Right lobe of liver (tissue), 6 donors: ENCODE data around the gene RNF40. TPM values are rescaled to one million over a fixed set of nuclear protein-coding genes. Genes with fewer than 3 reads are reported as not detected.

Source experiments
- ATAC-seq, 4 donors: fragments of 200-7000 bp; cut with Tn5 transposase; one replicate each; pipeline ENCODE4 v1.9.1; 2020; ENCODE audit warnings: mild to moderate bottlenecking in 4 of 4, moderate library complexity in 4 of 4
- DNase-seq, 3 donors: peaks; one replicate each; pipeline ENCODE4 v3.0.0-alpha.2; 2020
- H3K27ac ChIP-seq, 3 donors: fragments of 200-600 bp; one replicate each; pipeline ENCODE4 v1.8.0; 2022
- H3K27me3 ChIP-seq, 2 donors: fragments of 200-600 bp; one replicate each; pipeline ENCODE4 v1.8.0; 2022
- H3K36me3 ChIP-seq, 4 donors: fragments of 200-600 bp; sonication (generic) in 1 of 4; one replicate each; pipeline versions ENCODE4 v1.5.1 to v1.8.0; 2017 to 2022; ENCODE audit warnings: control low read depth in 1 of 4
- H3K4me1 ChIP-seq, 4 donors: fragments of 200-600 bp; sonication (generic) in 1 of 4; one replicate each; pipeline versions ENCODE4 v1.5.1 to v1.8.0; 2017 to 2022; ENCODE audit warnings: control low read depth in 1 of 4
- H3K4me3 ChIP-seq, 3 donors: fragments of 200-600 bp; one replicate each; pipeline ENCODE4 v1.8.0; 2022
- H3K9me3 ChIP-seq, 4 donors: fragments of 200-600 bp; sonication (generic) in 1 of 4; one replicate each; pipeline versions ENCODE4 v1.5.1 to v1.8.0; 2017 to 2022; ENCODE audit warnings: control low read depth in 1 of 4
- POLR2A ChIP-seq: fragments of 450-650 bp; IDR thresholded peaks from one replicate; pipeline ENCODE4 v1.6.1; 2017; ENCODE audit warnings: antibody characterized with exemption, mild to moderate bottlenecking
- WGBS: methylation state at CpG from one replicate; pipeline ENCODE4 v1.1.6; 2018; ENCODE audit warnings: low coverage, low lambda C conversion rate; ENCODE audit not compliant: insufficient coverage; ENCODE audit errors: missing lambda C conversion rate; 5-methylcytosine and 5-hydroxymethylcytosine counted together
- intact Hi-C, 2 donors: fragments of 100-400 bp; cut with DNase I; formaldehyde crosslinking; loops; one replicate each; pipeline versions ENCODE4 v1.11.2 to v1.14.1; 2022
- total RNA-seq, 6 experiments: library from RNA; depleted of rRNA in 2 of 6; stranded (reverse); fragments of >200 nt in 2 of 6; fragmentation: NEBNext Ultra II Directional in 3 of 6; extraction: Animal tissue kit (Norgen Biotek cat#: 25700) in 3 of 6; gene quantifications; one replicate each; pipeline versions ENCODE4 v1.1.0 to v1.2.4, GENCODE V29; 2016 to 2023
- TF ChIP-seq, protein P1 (sequence below), 4 donors: fragments of 200-600 bp in 3 of 4; fragments of 450-650 bp in 1 of 4; IDR thresholded peaks; one replicate each; pipeline versions ENCODE4 v1.5.1 to v1.8.0; 2016 to 2022; ENCODE audit warnings: antibody characterized with exemption in 4 of 4, mild to moderate bottlenecking in 2 of 4
- donor health status: DM: no; HTN: yes; CAD: no.
- donor health status: DM: no; HTN: no; CAD: no.
- donor health status: DM: no; HTN: no; CAD: no.
- donor health status: DM: no; HTN: yes; CAD: no.
- donor health status: DM: no; HTN: yes; CAD: no.

The RNF40 gene
- total RNA-seq, 6 experiments from 2014 or later = 34.3 to 56.8 (median 46.7) TPM

DNA sequence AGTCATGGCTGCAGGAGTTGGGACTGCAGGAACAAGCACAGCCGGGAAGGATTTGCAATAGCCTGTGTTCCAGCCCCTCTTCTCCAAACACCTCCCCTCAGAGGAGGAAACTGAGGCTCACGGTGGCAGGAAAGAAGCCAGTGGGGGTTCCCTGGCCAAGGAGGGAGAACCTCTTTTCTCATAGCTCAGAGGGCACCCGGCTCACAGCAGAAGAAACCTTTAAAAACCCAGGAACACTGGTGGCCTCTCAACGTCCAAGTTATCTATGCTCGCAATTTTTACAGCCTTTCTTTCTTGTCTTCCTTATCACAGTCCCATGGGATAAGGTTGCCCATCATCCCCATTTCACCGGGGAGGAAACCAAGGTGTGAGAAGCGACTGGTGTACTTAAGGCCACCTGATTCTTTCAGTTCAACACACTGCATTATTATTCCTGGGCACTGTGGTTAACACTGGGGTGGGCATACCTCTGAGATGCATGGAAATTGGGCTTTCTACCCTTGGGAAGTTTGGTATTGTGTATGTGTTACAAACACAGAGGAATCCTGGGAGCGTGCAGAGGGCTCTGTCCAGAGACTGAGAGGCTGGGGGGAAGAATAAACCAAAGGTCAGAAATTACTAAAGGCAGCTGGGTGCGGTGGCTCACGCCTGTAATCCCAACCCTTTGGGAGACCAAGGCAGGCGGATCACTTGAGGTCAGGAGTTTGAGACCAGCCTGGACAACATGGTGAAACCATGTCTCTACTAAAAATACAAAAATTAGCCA, 25.7 kb downstream of the RNF40 start:
- Histone ChIP-seq H3K4me3 (peak overlapping the region; percentile 77 to 98 (median 91)), H3K27ac (peak overlapping the region; percentile 66 to 76 (median 73)), H3K27me3 (no peaks in the 10 kb centered on the region), H3K36me3 (peaks cover 0 to 8% (median 0%) of the 10 kb centered on the region in 4 donors), H3K4me1 (peaks cover 0 to 6% (median 0%) of the 10 kb centered on the region in 4 donors), H3K9me3 (no peaks in the 10 kb centered on the region)
- intact Hi-C loops = no loop called here
- ATAC-seq = peak in 1 of 4 donors; percentile 5
- TF ChIP-seq POLR2A = no peak
- TF ChIP-seq, protein P1, sequence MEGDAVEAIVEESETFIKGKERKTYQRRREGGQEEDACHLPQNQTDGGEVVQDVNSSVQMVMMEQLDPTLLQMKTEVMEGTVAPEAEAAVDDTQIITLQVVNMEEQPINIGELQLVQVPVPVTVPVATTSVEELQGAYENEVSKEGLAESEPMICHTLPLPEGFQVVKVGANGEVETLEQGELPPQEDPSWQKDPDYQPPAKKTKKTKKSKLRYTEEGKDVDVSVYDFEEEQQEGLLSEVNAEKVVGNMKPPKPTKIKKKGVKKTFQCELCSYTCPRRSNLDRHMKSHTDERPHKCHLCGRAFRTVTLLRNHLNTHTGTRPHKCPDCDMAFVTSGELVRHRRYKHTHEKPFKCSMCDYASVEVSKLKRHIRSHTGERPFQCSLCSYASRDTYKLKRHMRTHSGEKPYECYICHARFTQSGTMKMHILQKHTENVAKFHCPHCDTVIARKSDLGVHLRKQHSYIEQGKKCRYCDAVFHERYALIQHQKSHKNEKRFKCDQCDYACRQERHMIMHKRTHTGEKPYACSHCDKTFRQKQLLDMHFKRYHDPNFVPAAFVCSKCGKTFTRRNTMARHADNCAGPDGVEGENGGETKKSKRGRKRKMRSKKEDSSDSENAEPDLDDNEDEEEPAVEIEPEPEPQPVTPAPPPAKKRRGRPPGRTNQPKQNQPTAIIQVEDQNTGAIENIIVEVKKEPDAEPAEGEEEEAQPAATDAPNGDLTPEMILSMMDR (IDR thresholded peaks at IDR 0.05) = no peak
- no peak for DNase-seq
- 56% methylated on average over 10 of the region's 11 CpGs for whole genome bisulfite sequencing

DNA sequence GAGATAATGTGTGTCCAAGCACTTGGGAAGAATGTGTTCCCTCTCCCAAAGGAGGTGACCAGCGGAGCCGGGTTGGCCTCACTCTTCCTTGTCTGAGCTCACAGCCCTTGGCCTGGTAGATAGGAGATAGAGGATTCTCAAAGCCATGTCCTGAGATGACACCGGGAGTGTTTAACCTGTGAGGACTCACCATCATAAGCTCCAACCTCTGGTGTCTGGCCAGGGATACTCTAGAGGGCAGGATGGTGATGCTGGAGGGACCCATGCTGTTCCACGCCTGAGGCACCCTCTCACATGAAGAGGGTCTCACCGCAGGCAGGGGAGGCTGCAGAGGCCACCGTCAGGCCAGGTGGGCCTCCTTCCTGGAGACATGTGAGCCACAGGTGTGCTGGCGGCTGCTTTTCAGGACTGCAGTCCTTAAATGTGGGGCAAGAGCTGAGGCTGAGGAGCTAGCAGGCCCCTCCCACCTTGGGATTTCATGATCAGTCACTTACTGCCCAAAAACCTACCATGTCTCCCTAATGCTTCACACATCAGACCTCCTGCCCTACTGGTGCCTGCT, 31.5 kb downstream of the RNF40 start:
- no peaks in the 10 kb centered on the region for H3K27me3 ChIP-seq
- H3K27ac ChIP-seq = no peak overlapping the region
- no peak for DNase-seq
- WGBS = no CpG with 5 or more reads among the region's 7 CpGs
- no peak for TF ChIP-seq POLR2A
- TF ChIP-seq, protein P1 (IDR thresholded peaks at IDR 0.05) = no peak
- ATAC-seq = peak in 1 of 4 donors; percentile 26
- peaks cover 0 to 6% (median 0%) of the 10 kb centered on the region in 4 donors for H3K4me1 ChIP-seq
- H3K9me3 ChIP-seq = no peaks in the 10 kb centered on the region
- intact Hi-C loops = no loop called here
- no peak overlapping the region for H3K4me3 ChIP-seq
- no peaks in the 10 kb centered on the region for H3K36me3 ChIP-seq

DNA sequence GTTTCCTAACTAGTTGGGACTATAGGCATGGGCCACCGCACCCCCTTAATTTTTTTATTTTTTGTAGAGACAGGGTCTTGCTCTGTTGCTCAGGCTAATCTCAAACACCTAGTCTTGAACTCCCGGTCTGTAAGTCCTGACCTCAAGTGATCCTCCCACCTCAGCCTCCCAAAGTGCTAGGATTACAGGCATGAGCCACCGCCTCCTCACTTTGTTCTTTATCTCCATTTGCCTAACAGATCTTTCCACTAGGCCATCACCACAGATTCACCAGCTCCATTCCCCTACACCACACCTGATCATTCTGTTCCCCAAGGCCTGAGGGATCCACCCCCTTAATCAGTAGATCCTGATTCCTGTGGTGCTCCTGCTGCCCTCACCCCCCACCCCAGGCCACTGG, 32.5 kb downstream of the RNF40 start:
- ATAC-seq (no peak), DNase-seq (no peak)
- no peaks in the 10 kb centered on the region for H3K36me3 ChIP-seq
- no peaks in the 10 kb centered on the region for H3K27me3 ChIP-seq
- TF ChIP-seq, protein P1 (IDR thresholded peaks at IDR 0.05) = no peak
- TF ChIP-seq POLR2A = no peak
- H3K4me1 ChIP-seq = peaks cover 0 to 6% (median 0%) of the 10 kb centered on the region in 4 donors
- 88% methylated on average over 2 of the region's 3 CpGs for WGBS
- H3K27ac ChIP-seq = no peak overlapping the region
- no peak overlapping the region for H3K4me3 ChIP-seq
- intact Hi-C loops = no loop called here
- H3K9me3 ChIP-seq = no peaks in the 10 kb centered on the region

DNA sequence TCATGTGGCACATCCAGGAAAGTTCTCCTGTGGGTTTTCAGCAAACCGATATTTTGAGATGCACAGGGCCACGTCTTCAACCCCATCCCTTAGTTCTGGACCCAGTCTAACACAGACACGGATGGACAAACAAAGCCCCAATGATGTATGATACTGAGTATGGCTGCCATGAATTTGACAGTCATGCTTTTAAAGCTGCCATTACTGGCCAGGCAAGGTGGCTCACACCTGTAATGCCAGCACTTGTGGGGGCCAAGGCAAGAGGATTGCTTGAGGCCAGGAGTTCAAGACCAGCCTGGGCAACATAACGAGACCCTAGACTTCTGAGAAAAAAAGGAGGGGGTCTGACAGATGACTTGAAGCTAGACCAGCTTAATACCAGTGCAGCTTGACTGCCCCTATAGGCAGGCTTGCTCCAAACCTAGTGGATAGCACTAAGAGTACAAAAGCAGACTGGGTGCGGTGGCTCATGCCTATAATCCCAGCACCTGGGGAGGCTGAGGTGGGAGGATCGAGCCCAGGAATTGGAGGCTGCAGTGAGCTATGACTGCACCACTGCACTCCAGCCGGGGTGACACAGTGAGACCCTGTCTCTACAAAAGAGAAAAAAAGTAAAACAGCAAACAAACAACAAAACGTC, 35.7 kb downstream of the RNF40 start:
- Histone ChIP-seq H3K27ac (no peak overlapping the region), H3K4me3 (no peak overlapping the region), H3K36me3 (no peaks in the 10 kb centered on the region), H3K27me3 (no peaks in the 10 kb centered on the region), H3K9me3 (no peaks in the 10 kb centered on the region), H3K4me1 (peaks cover 0 to 6% (median 0%) of the 10 kb centered on the region in 4 donors)
- ATAC-seq (no peak), DNase-seq (no peak)
- no peak for TF ChIP-seq POLR2A
- TF ChIP-seq, protein P1 (IDR thresholded peaks at IDR 0.05) = no peak
- intact Hi-C loops = no loop called here
- WGBS = 59% methylated on average over 6 of the region's 8 CpGs
